Measurements from ENCODE around the gene PPP1R14D. TPM values are rescaled to one million over a fixed set of nuclear protein-coding genes. Genes with fewer than 3 reads are reported as not detected.
A peak's percentile ranks its signal among the peaks of the same experiment; 100 is the strongest.

The PPP1R14D gene
- total RNA-seq, 2 donors from 2014 or later: not detected

DNA sequence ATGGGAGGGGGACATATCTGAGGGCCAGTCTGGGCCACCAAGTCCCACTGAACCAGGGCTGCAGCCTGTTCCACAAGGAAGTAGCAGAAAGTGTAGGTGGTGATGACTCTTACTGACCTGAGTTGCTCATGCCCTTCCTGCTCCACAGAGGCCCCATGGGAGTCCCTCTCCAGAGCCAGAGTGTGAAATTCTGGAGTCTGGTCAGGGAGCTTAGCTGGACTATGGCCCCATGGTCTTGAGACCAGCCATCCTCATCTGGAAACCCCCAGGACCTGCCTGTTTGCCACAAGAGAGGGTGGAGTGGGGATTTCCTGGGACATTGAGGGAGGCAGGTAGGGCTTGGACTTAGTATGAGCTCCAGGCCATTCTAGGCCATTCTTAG is 18.3 kb upstream of the PPP1R14D start:
- Histone ChIP-seq H3K27me3 (no peaks in the 10 kb centered on the region), H3K9me3 (no peaks in the 10 kb centered on the region), H3K27ac (peak overlapping the region; percentile 71 to 92 (median 84)), H3K4me1 (peaks cover 41% of the 10 kb centered on the region), H3K36me3 (replicated peaks in 1 of 2; ENCODE audit: insufficient read depth in 1 of 2, low read depth in 2 of 2) (peaks cover 0 to 3% of the 10 kb centered on the region in 2 donors), H3K4me3 (no peak overlapping the region)
- peak in 1 of 4 donors; percentile 19 for DNase-seq
- ATAC-seq: no peak
- intact Hi-C loops (cut with DNase I): no loop called here
- no peak for TF ChIP-seq POLR2A (IDR thresholded peaks at IDR 0.05)
- TF ChIP-seq, protein P1, sequence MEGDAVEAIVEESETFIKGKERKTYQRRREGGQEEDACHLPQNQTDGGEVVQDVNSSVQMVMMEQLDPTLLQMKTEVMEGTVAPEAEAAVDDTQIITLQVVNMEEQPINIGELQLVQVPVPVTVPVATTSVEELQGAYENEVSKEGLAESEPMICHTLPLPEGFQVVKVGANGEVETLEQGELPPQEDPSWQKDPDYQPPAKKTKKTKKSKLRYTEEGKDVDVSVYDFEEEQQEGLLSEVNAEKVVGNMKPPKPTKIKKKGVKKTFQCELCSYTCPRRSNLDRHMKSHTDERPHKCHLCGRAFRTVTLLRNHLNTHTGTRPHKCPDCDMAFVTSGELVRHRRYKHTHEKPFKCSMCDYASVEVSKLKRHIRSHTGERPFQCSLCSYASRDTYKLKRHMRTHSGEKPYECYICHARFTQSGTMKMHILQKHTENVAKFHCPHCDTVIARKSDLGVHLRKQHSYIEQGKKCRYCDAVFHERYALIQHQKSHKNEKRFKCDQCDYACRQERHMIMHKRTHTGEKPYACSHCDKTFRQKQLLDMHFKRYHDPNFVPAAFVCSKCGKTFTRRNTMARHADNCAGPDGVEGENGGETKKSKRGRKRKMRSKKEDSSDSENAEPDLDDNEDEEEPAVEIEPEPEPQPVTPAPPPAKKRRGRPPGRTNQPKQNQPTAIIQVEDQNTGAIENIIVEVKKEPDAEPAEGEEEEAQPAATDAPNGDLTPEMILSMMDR (IDR thresholded peaks at IDR 0.05): no peak

DNA sequence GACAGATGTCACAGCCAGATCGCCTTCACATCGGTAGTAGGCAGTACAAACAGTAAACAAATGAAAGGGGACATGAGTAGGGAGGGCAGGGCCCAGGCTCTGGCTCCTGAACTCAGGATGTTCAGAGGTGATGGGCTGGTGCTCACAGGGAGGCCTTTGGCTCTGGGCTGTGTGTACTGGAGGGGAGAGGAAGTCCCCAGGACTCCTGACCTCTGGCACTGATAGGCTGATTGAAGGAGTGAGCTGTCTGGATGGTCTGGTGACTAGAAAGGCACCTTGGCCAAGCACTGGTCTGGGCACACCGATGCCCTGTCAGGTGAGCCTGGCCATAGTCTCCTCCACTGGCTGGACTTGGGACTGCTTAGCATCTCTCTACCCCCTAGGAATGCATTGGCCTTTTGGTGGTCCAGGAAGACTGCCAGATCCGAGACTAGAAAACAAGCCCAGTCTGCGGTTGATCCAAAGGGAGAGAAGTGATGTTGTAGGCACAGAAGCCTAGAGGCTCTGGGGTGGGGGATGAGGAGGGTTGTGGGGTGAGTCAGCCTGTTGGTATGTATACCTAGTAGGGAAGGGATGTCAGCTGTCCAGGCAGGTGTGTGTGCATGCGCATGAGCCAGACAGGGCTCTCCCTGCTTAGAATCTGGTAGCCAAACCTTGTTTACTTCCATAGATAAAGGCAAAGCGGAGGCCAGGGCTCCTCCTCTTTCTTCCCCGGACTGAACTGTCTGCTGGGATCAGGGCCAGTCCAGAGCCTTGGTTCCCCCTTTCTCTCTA is 17.2 kb upstream of the PPP1R14D start:
- Histone ChIP-seq H3K36me3 (replicated peaks in 1 of 2; ENCODE audit: insufficient read depth in 1 of 2, low read depth in 2 of 2) (peaks cover 0 to 2% of the 10 kb centered on the region in 2 donors), H3K4me1 (peaks cover 41% of the 10 kb centered on the region), H3K9me3 (no peaks in the 10 kb centered on the region), H3K27ac (peak overlapping the region; percentile 71 to 92 (median 84)), H3K27me3 (no peaks in the 10 kb centered on the region), H3K4me3 (no peak overlapping the region)
- peak; percentile 40 to 85 (median 82) for TF ChIP-seq POLR2A (IDR thresholded peaks at IDR 0.05)
- TF ChIP-seq, protein P1 (IDR thresholded peaks at IDR 0.05): no peak
- ATAC-seq (peak; percentile 87), DNase-seq (peak; percentile 84 to 94 (median 92))
- intact Hi-C loops (cut with DNase I): no loop called here
- WGBS, 2 donors: 25 to 28% methylated on average over 8 of the region's 8 CpGs

DNA sequence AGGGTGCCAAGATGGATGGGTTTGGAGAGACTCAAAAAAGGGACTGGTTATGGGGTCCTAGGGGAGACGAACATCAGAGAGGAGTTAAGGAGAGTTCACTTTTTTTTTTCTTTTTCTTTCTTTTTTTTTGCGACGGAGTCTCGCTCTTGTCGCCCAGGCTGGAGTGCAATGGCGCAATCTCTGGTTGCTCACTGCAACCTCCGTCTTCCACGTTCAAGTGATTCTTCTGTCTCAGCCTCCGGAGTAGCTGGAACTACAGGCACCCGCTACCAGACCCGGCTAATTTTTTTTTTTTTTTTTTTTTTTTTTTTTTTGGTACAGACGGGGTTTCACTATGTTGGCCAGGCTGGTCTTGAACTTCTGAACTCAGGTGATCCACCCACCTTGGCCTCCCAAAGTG is 16.5 kb upstream of the PPP1R14D start:
- H3K4me1 ChIP-seq: peaks cover 41% of the 10 kb centered on the region
- peak overlapping the region; percentile 71 to 92 (median 85) for H3K27ac ChIP-seq
- no peaks in the 10 kb centered on the region for H3K9me3 ChIP-seq
- H3K36me3 ChIP-seq (replicated peaks in 1 of 2; ENCODE audit: insufficient read depth in 1 of 2, low read depth in 2 of 2): no peaks in the 10 kb centered on the region
- H3K4me3 ChIP-seq: peak overlapping the region; percentile 21 to 63
- 16 to 18% methylated on average over 12 of the region's 12 CpGs for WGBS, 2 donors
- TF ChIP-seq POLR2A (IDR thresholded peaks at IDR 0.05): no peak
- TF ChIP-seq, protein P1 (IDR thresholded peaks at IDR 0.05): peak in 1 of 7 experiments; percentile 3
- intact Hi-C loops (cut with DNase I): no loop called here
- DNase-seq: no peak
- no peaks in the 10 kb centered on the region for H3K27me3 ChIP-seq
- ATAC-seq: no peak

DNA sequence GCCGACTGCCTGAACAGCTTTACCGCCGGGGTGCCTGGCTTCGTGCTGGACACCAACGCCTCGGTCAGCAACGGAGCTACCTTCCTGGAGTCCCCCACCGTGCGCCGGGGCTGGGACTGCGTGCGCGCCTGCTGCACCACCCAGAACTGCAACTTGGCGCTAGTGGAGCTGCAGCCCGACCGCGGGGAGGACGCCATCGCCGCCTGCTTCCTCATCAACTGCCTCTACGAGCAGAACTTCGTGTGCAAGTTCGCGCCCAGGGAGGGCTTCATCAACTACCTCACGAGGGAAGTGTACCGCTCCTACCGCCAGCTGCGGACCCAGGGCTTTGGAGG is 16.2 kb upstream of the PPP1R14D start:
- intact Hi-C loops (cut with DNase I): no loop called here
- Histone ChIP-seq H3K9me3 (no peaks in the 10 kb centered on the region), H3K36me3 (replicated peaks in 1 of 2; ENCODE audit: insufficient read depth in 1 of 2, low read depth in 2 of 2) (no peaks in the 10 kb centered on the region), H3K4me3 (peak overlapping the region; percentile 21 to 63), H3K4me1 (peaks cover 41% of the 10 kb centered on the region), H3K27ac (peak overlapping the region; percentile 71 to 92 (median 85)), H3K27me3 (no peaks in the 10 kb centered on the region)
- ATAC-seq (peak; percentile 18), DNase-seq (peak; percentile 50 to 56 (median 54))
- TF ChIP-seq, protein P1 (IDR thresholded peaks at IDR 0.05): peak in 2 of 7 experiments; percentile 6 to 7
- no peak for TF ChIP-seq POLR2A (IDR thresholded peaks at IDR 0.05)
- 1% methylated on average over 8 to 28 of the region's 28 CpGs for WGBS, 2 donors
